GM10847 (cell line): Measurements from ENCODE around the gene F8A3.
"Not testable (repeated sequence)": the region's sequence is repeated elsewhere in the genome, so short reads cannot be mapped to it uniquely, and the experiment has no call there.

ENCODE experiments used
- POLR2A ChIP-seq: IDR thresholded peaks from 2 replicates; pipeline ENCODE4 v1.6.1; 2011; ENCODE audit not compliant: insufficient read length; ENCODE audit errors: extremely low read depth

Gene F8A3

DNA sequence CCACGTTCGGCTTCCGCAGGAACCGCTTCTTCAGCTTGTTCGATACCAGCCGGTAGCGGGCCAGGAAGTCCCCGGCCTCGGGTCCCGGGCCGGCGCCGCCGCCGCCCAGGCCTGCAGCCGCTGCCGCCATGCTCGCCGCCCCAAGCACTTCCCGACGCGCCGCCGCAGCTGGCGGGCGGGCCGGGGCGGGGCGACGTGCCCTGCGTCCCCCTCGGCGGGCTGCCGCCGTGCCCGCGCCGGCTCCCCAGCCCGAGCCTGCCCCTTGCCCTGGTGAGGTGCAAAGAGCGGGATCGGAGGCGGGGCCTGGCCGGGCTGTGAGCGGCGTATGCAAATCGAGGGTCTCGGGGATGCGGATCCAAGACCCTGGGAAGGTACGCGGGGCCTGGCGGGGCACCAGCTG lies at the start of gene F8A3:
Gene F8A3, minus strand, starts transcription at position 150 of the 400 bp plus-strand sequence. Its CDS starts 20 bp downstream, at position 130.
- TF ChIP-seq POLR2A = not testable (repeated sequence)

DNA sequence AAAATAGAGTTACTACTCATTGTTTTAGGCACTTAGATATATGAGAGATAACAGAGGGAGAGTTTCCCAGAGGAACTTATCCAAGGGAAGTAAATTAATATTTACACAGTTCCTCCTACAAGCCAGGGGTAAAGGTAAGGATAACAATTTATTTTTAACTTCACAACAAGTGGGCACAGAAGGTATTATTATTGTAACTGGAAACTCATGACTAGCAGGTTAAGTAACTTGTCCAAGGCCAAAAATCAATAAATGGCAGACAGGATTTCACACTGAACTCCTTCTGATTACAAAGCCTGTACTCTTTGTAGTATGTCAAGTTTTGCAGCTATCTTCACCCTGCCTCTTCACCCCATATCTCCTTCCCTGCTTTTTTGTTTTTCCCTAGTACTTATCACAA lies 46.9 kb upstream of the F8A3 start:
- no peak for TF ChIP-seq POLR2A

DNA sequence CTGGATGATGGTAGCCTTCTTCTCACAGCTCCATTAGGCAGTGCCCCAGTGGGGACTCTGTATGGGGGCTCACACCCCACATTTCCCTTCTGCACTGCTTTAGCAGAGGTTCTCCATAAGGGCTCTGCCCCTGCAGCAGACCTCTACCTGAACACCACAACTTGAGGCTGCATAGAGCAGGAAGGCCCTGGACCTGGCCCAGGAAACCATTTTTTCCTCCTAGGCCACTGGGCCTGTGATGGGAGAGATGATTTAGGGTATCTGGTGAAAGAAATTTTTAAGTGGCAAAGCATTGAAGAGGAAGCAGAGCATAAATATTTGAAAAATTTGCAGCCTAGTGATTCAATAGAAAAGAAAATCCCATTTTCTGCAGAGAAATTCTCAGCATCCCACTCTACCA lies 17.3 kb downstream of the F8A3 start:
- TF ChIP-seq POLR2A = no peak

DNA sequence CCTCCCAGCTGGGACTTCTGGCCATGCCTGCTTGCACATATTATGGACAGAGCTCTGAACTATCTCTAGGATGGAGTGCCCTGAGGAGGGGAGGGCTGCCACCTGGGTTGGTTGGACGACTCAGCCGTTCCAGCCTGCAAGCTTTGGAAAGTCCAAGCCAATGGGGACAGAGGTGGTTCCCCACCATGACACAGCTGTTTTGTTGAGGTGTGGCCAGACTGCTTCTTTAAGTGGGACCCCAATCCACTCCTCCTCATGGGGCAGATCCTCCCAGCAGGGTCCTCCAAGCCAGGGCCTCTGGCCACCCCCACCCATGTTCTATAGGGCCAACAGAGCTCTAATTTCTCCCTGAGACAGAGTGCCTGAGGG lies 22.7 kb downstream of the F8A3 start:
- no peak for TF ChIP-seq POLR2A

DNA sequence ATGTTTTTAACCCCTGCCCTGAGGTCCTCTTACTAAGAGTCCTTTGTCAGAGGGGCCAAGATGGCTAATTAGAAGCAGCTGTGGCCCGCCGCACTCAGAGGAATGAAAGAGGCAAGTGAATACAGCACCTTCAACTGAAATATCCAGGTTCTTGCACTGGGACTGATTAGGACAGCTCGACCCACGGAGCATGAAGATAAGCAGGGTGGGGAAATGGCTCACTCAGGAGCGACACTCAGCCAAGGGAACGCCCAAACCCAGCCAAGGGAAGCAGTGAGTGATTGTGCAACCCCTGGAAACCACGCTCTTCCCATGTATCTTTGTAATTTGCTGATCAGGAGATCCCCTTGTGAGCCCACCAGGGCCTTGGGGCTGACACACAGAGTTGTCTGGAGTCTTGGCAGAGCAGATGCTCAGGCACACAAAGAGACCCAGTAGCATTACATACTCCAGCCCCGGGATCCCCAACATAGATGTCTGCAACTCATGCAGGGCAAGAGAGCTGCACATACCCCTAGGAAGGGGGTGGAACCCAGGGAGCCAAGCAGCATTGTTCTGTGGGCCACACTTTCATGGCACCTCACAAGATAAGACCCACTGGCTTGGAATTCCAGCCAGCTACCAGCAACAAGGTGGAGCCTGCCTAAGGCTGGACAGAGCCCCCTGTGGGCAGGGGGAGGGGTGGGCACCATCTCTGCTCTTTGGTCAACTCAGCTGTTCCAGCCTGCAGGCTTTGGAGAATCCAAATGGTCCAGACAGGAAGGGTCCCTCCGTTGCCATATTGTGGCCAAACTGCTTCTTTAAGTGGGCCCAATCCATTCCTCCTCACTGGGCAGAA lies 23.3 kb downstream of the F8A3 start:
- TF ChIP-seq POLR2A = no peak

DNA sequence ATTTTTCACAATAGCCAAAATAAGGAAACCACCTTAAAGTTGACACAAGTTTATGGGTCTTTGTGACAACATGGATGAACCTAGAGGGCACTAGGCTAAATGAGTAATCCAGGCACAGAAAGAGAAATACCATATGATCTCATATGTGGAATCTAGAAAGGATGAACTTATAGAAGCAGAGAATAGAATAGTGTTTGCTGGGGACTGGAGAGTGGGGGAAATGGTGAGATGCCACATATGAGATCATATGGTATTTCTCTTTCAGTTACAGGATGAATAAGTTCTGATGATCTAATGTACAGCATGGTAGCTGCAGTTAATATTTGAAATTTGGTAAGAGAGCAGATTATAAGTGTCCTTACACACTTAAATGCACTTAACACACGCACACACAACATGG lies 40.7 kb downstream of the F8A3 start:
- TF ChIP-seq POLR2A = no peak
